Stomach (tissue), 9 donors: ENCODE measurements around the gene LTB4R2. TPM values are rescaled to one million over a fixed set of nuclear protein-coding genes. Genes with fewer than 3 reads are reported as not detected.

ENCODE experiments used
- DNase-seq, 2 donors: peaks; one replicate each; pipeline versions ENCODE4 v3.0.0 to v3.0.0-alpha.2; 2013 to 2019
- H3K27ac ChIP-seq, 5 donors: fragments of 200-600 bp in 4 of 5; sonication (generic) in 4 of 5; one replicate each; pipeline ENCODE4 v1.5.1; 2013 to 2019; ENCODE audit warnings: mild to moderate bottlenecking in 1 of 5, moderate library complexity in 1 of 5
- H3K27me3 ChIP-seq, 3 donors: fragments of 200-600 bp; sonication (generic); one replicate each; pipeline ENCODE4 v1.5.1; 2017 to 2019; ENCODE audit warnings: mixed run types in 1 of 3
- H3K36me3 ChIP-seq, 4 donors: fragments of 200-600 bp; sonication (generic); 1 replicate in 3 of 4; 2 replicates in 1 of 4; pipeline ENCODE4 v1.5.1; 2016 to 2019
- H3K4me1 ChIP-seq, 4 donors: fragments of 200-600 bp; sonication (generic); one replicate each; pipeline ENCODE4 v1.5.1; 2016 to 2019
- H3K4me3 ChIP-seq, 4 donors: fragments of 200-600 bp; sonication (generic) in 3 of 4; one replicate each; pipeline ENCODE4 v1.5.1; 2016 to 2019; ENCODE audit warnings: mild to moderate bottlenecking in 1 of 4
- H3K9me3 ChIP-seq, 4 donors: fragments of 200-600 bp; sonication (generic); one replicate each; pipeline ENCODE4 v1.5.1; 2016 to 2019
- EP300 ChIP-seq: sonication (generic); formaldehyde crosslinking; IDR thresholded peaks from one replicate; pipeline ENCODE4 v1.6.1; 2017; ENCODE audit warnings: antibody characterized with exemption
- POLR2A ChIP-seq, 4 donors: fragments of 450-650 bp; IDR thresholded peaks; one replicate each; pipeline ENCODE4 v1.6.1; 2016; ENCODE audit warnings: antibody characterized with exemption in 4 of 4, control low read depth in 2 of 4, mild to moderate bottlenecking in 1 of 4, moderate library complexity in 1 of 4
- POLR2AphosphoS5 ChIP-seq, 3 donors: sonication (generic); formaldehyde crosslinking; IDR thresholded peaks; one replicate each; pipeline ENCODE4 v1.6.1; 2016; ENCODE audit warnings: antibody characterized with exemption in 3 of 3
- WGBS, 5 donors: extraction: QIAGEN DNeasy Blood & Tissue Kit in 3 of 5; methylation state at CpG; one replicate each; pipeline versions ENCODE4 v1.1.5 to v1.1.7; 2013 to 2018; 5-methylcytosine and 5-hydroxymethylcytosine counted together
- intact Hi-C: fragments of 100-400 bp; cut with DNase I; formaldehyde crosslinking; loops from one replicate; pipeline ENCODE4 v1.15.1; 2023; ENCODE audit warnings: low total_unique reads
- polyA plus RNA-seq, 3 donors: library from polyadenylated mRNA; stranded (reverse); fragments of 200-250 nt; gene quantifications; one replicate each; pipeline ENCODE4 v1.2.3, GENCODE V29; 2013
- total RNA-seq, 5 donors: library from RNA; depleted of rRNA; stranded (reverse); fragments of >200 nt; gene quantifications; one replicate each; pipeline versions ENCODE4 v1.1.0 to v1.2.3, GENCODE V29; 2014 to 2016
- TF ChIP-seq, protein P1 (sequence below), 7 experiments: fragments of 450-650 bp in 4 of 7; fragments of 200-600 bp in 3 of 7; sonication (generic) in 3 of 7; IDR thresholded peaks; one replicate each; pipeline ENCODE4 v1.5.1; 2016 to 2019; ENCODE audit warnings: antibody characterized with exemption in 7 of 7, control low read depth in 2 of 7, mild to moderate bottlenecking in 1 of 7
- donor health status: healthy with polysubstance abuse.
- donor health status: Bipolar disorder and iron deficiency.
- donor health status: healthy.

Gene LTB4R2
- total and polyA plus RNA-seq, 8 donors: 0.25 to 71.5 (median 11.0) TPM; not detected in 2

GRCh38 chr14:24329073-24329663 is 19.2 kb downstream of the LTB4R2 start:
- TF ChIP-seq POLR2A (IDR thresholded peaks at IDR 0.05) (no peak), POLR2AphosphoS5 (IDR thresholded peaks at IDR 0.05) (no peak), EP300 (no peak)
- TF ChIP-seq, protein P1, sequence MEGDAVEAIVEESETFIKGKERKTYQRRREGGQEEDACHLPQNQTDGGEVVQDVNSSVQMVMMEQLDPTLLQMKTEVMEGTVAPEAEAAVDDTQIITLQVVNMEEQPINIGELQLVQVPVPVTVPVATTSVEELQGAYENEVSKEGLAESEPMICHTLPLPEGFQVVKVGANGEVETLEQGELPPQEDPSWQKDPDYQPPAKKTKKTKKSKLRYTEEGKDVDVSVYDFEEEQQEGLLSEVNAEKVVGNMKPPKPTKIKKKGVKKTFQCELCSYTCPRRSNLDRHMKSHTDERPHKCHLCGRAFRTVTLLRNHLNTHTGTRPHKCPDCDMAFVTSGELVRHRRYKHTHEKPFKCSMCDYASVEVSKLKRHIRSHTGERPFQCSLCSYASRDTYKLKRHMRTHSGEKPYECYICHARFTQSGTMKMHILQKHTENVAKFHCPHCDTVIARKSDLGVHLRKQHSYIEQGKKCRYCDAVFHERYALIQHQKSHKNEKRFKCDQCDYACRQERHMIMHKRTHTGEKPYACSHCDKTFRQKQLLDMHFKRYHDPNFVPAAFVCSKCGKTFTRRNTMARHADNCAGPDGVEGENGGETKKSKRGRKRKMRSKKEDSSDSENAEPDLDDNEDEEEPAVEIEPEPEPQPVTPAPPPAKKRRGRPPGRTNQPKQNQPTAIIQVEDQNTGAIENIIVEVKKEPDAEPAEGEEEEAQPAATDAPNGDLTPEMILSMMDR (IDR thresholded peaks at IDR 0.05): no peak
- peaks cover 0 to 11% (median 4%) of the 10 kb centered on the region in 3 donors for H3K27me3 ChIP-seq
- intact Hi-C loops: no loop called here
- peak overlapping the region in 4 of 5 donors; percentile 1 to 50 (median 43) for H3K27ac ChIP-seq
- 81 to 88% (median 87%) methylated on average over 7 to 12 of the region's 12 CpGs for WGBS, 5 donors
- peaks cover 25 to 65% (median 32%) of the 10 kb centered on the region in 4 donors for H3K4me1 ChIP-seq
- no peak overlapping the region for H3K4me3 ChIP-seq
- no peaks in the 10 kb centered on the region for H3K9me3 ChIP-seq
- no peaks in the 10 kb centered on the region for H3K36me3 ChIP-seq
- DNase-seq: no peak

DNA sequence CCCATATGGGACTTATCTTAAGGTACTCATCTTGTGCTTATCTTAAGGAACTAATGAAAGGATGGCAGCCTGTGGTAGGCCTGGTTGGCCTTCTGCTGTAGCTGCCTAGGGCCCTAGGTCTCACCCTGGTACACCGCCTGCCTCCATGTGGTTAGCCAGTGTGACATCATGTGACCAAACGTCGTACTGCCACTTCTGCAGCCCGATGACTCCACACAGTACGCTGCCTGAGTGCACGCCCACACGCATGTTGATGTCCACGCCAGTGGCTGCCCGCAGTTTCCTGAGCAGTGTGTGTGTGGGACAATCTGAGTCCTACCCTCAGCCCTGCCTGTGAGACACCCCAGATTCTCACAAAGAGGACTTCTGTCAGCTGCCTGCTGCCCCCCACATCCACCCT is 19.8 kb downstream of the LTB4R2 start:
- WGBS, 5 donors: 65 to 73% (median 71%) methylated on average over 9 of the region's 9 CpGs
- intact Hi-C loops: loop anchor here (5.0 kb wide), 1 partner anchor 103 kb away; no protein-coding TSS in a partner anchor
- Histone ChIP-seq H3K9me3 (no peaks in the 10 kb centered on the region), H3K36me3 (no peaks in the 10 kb centered on the region), H3K27ac (peak overlapping the region in 3 of 5 donors; percentile 37 to 50 (median 49)), H3K27me3 (peaks cover 0 to 17% (median 8%) of the 10 kb centered on the region in 3 donors), H3K4me3 (no peak overlapping the region), H3K4me1 (peaks cover 30 to 71% (median 38%) of the 10 kb centered on the region in 4 donors)
- TF ChIP-seq POLR2AphosphoS5 (IDR thresholded peaks at IDR 0.05) (peak in 1 of 3 donors; percentile 33), EP300 (no peak)
- DNase-seq: peak in 1 of 2 donors; percentile 62

DNA sequence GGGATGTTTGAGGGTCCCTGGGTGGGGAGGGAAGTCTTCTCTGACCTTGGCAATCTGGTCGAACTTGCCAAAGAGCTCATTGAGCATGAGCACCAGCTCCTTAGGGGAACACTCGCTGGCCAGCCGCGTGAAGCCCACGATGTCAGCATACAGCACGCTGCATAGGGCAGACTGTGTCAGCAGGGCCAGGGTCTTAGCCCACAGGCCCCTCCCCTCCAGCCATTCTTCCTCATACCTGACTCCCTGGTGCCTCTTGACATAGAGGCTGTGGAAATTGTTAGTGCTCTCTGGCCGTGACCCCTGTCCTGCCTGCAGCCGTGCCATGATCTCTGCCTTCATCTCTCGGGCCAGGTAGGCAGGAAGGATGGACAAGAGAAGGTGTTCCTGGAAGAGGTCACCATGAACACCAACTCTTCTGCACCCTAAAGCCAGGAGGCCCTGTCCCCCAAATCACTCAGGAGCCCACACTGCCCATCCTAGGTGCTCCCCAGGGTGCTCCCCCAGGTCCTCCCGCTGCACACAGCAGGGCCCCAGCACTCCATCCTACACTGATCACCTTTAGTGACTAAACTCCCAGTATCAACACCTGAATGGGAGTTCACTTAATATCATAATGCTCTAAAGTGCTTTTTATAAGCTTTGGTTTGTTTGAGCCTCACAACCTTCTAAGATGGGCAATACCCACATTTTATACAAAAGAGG is 21.2 kb downstream of the LTB4R2 start:
- intact Hi-C loops: loop anchor here (5.0 kb wide), 1 partner anchor 101 kb away; no protein-coding TSS in a partner anchor
- no peak for DNase-seq

DNA sequence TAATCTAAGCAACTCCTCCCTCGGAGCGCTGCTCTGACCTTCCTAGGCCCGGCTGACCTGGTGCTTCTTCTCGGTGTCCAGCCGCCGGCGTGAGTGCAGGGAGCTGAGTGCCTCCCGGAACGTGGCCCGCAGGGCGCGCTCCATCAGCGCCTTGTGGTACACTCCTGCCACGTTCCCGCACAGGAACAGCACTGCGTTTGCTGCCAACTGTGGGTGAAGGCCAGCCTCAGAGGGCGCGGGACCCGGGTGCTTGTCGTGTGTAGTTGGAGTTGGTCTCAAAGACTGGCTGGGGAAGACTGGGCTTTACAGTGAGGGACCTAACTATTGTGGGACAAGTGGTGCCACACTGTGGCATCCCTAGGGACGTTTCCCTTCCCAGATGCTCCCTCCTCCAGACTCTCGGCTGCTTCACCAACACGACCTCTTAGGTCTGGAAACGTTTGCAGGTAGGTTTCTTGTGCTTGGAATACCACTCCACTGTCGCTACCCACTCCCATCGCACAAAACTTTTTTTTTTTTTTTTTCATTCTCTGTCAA is 21.9 kb downstream of the LTB4R2 start:
- H3K27me3 ChIP-seq: peaks cover 0 to 29% (median 8%) of the 10 kb centered on the region in 3 donors

More for the DNA sequence above, 21.2 kb downstream of the LTB4R2 start:
- H3K4me3 ChIP-seq: no peak overlapping the region
- H3K27me3 ChIP-seq: peaks cover 0 to 29% (median 8%) of the 10 kb centered on the region in 3 donors
- 87 to 93% (median 91%) methylated on average over 6 to 10 of the region's 10 CpGs for WGBS, 5 donors
- no peaks in the 10 kb centered on the region for H3K9me3 ChIP-seq
- peaks cover 34 to 85% (median 42%) of the 10 kb centered on the region in 4 donors for H3K4me1 ChIP-seq
- H3K27ac ChIP-seq: no peak overlapping the region
- TF ChIP-seq, protein P1 (IDR thresholded peaks at IDR 0.05): no peak
- no peak for TF ChIP-seq POLR2AphosphoS5 (IDR thresholded peaks at IDR 0.05)
- peaks cover 0 to 6% (median 2%) of the 10 kb centered on the region in 4 donors for H3K36me3 ChIP-seq

More for the DNA sequence above, 21.9 kb downstream of the LTB4R2 start:
- no peak for DNase-seq
- intact Hi-C loops: loop anchor here (5.0 kb wide), 1 partner anchor 101 kb away; no protein-coding TSS in a partner anchor
- Histone ChIP-seq H3K4me3 (peak overlapping the region in 2 of 4 donors; percentile 38 to 54), H3K4me1 (peaks cover 34 to 88% (median 42%) of the 10 kb centered on the region in 4 donors), H3K36me3 (peaks cover 0 to 13% (median 8%) of the 10 kb centered on the region in 4 donors), H3K27ac (peak overlapping the region in 1 of 5 donors; percentile 81), H3K9me3 (no peaks in the 10 kb centered on the region)
- TF ChIP-seq EP300: no peak
- no peak for TF ChIP-seq POLR2A (IDR thresholded peaks at IDR 0.05)
- TF ChIP-seq, protein P1 (IDR thresholded peaks at IDR 0.05): no peak
- no peak for TF ChIP-seq POLR2AphosphoS5 (IDR thresholded peaks at IDR 0.05)
- 48 to 53% (median 52%) methylated on average over 23 to 26 of the region's 26 CpGs for whole genome bisulfite sequencing, 5 donors
